Activated CD4-positive, alpha-beta T cell treated with anti-CD3 and anti-CD28 coated beads for 36 hours (primary cell): ENCODE measurements around the gene RNF213. TPM values are rescaled to one million over a fixed set of nuclear protein-coding genes. Genes with fewer than 3 reads are reported as not detected.

ENCODE experiments used
- ATAC-seq: fragments of 200-7000 bp; cut with Tn5 transposase; one replicate; pipeline ENCODE4 v1.10.0; 2021; ENCODE audit warnings: mild to moderate bottlenecking, moderate library complexity
- CTCF ChIA-PET: fragments of 350-600 bp; sonication (Branson Sonifier 250); formaldehyde crosslinking; loops from one replicate; lab custom pipeline; 2021; ENCODE audit warnings: antibody characterized with exemption; lab: Charles Lee
- POLR2A ChIA-PET: fragments of 350-600 bp; sonication (Branson Sonifier 250); formaldehyde crosslinking; loops from one replicate; lab custom pipeline; 2021; ENCODE audit warnings: antibody characterized with exemption, inconsistent platforms; lab: Charles Lee
- DNase-seq: peaks from one replicate; pipeline ENCODE4 v3.0.0-alpha.2; 2020
- H3K27ac Mint-ChIP-seq: one replicate; pipeline ENCODE4 v1.8.0; 2021; ENCODE audit warnings: mixed read lengths
- H3K27me3 Mint-ChIP-seq: one replicate; pipeline ENCODE4 v1.8.0; 2021; ENCODE audit warnings: mixed read lengths
- H3K36me3 Mint-ChIP-seq: one replicate; pipeline ENCODE4 v1.8.0; 2021; ENCODE audit warnings: low read depth, mixed read lengths
- H3K4me1 Mint-ChIP-seq: one replicate; pipeline ENCODE4 v1.8.0; 2021; ENCODE audit warnings: mixed read lengths
- H3K4me3 Mint-ChIP-seq: one replicate; pipeline ENCODE4 v1.8.0; 2021; ENCODE audit warnings: mild to moderate bottlenecking, moderate library complexity, mixed read lengths
- H3K9me3 Mint-ChIP-seq: one replicate; pipeline ENCODE4 v1.8.0; 2021; ENCODE audit warnings: low read depth, mixed read lengths
- intact Hi-C, 2 experiments: fragments of 100-400 bp; cut with DNase I in 1 of 2; cut with micrococcal nuclease in 1 of 2; formaldehyde crosslinking; loops; one replicate each; pipeline versions ENCODE4 v1.14.2 to v1.15.1; 2022 to 2024; cut with DNase I, micrococcal nuclease
- total RNA-seq, 2 experiments: library from RNA; stranded (reverse); gene quantifications; one replicate each; pipeline ENCODE4 v1.2.3, GENCODE V29; 2021

Gene RNF213
- total RNA-seq, 2 experiments from 2014 or later: 334 to 366 TPM

DNA sequence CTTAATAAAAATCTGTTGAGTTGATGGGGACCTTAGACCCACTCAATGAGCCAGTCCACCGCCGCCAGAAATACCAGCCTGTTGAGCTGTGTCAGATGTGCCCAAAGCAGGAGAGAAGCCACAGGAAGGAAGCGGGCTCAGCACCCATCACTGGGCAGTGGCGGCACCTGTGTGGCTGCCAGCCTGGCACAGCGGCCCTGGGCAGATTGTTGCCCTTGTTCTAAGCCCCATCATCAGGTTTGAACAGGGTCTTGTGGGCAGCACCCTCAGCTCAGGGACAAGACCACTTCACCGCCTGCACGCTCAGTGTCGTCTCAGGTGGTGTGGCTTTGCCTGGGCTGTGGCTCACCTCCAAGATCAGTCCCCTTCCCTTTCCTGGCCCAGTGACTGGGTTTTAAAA lies 163.6 kb downstream of the RNF213 start:
- no peak overlapping the region for H3K27ac Mint-ChIP-seq
- no peaks in the 10 kb centered on the region for H3K27me3 Mint-ChIP-seq
- ChIA-PET POLR2A (interaction anchor here (0.6 kb wide), 1 partner anchor 495 kb away, joined by 3 read pairs; no protein-coding TSS in a partner anchor), CTCF (interaction anchor here (0.6 to 2.8 kb wide), 3 partner anchors 9 to 619 kb away, joined by 3 to 14 read pairs (median 3); partner anchors contain the start of gene ENDOV)
- H3K4me3 Mint-ChIP-seq: no peak overlapping the region
- DNase-seq: no peak
- intact Hi-C loops: no loop called here
- no peak for ATAC-seq
- peaks cover 9% of the 10 kb centered on the region for H3K4me1 Mint-ChIP-seq
- H3K9me3 Mint-ChIP-seq: no peaks in the 10 kb centered on the region
- no peaks in the 10 kb centered on the region for H3K36me3 Mint-ChIP-seq

DNA sequence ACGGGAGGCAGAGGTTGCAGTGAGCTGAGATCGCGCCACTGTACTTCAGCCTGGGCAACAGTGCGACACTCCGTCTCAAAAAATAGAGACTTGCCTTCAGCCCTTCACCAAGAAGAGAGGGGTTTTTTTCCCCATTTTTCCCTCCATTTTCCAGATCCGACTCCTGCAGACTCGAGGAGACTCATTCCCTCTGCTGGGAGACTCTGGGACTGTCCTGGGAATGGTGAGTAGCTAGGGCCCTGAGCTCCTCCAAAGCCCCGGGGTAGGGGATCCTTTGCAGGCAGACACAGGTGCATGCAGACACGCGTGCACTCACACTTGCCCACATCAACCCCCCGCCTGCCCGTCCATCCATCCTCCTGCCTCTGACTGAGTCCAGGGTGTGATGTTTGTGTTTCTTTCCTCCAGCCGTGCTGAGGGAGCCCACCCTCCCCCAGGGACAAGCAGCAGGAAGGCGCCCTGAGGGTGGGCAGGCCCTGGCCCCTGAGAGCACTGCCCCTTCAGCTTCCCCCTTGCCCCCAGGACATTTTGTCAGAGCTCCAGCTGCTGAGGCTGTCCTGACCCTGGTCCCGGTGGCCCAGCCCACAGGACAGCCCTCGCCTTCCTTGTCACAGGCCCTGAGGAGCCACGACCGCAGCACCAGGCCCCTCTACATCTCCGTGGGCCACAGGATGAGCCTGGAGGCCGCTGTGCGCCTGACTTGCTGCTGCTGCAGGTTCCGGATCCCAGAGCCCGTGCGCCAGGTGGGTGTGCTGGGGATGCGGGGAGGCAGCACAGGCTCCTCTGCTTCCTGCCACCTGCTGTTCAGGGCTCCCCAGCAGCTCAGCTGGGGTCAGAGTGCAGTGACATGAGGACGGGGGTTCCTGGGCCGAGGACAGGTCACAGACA lies 164.5 kb downstream of the RNF213 start:
- H3K27ac Mint-ChIP-seq: no peak overlapping the region
- no peak overlapping the region for H3K4me3 Mint-ChIP-seq
- no peaks in the 10 kb centered on the region for H3K9me3 Mint-ChIP-seq
- DNase-seq: no peak
- H3K27me3 Mint-ChIP-seq: no peaks in the 10 kb centered on the region
- CTCF ChIA-PET: interaction anchor here (0.7 to 2.8 kb wide), 4 partner anchors 10 to 474 kb away, joined by 3 to 14 read pairs (median 4); partner anchors contain the start of gene ENDOV
- peaks cover 9% of the 10 kb centered on the region for H3K4me1 Mint-ChIP-seq
- POLR2A ChIA-PET: interaction anchor here (0.6 kb wide), 1 partner anchor 494 kb away, joined by 3 read pairs; no protein-coding TSS in a partner anchor
- no peak for ATAC-seq
- H3K36me3 Mint-ChIP-seq: no peaks in the 10 kb centered on the region
- intact Hi-C loops: no loop called here

DNA sequence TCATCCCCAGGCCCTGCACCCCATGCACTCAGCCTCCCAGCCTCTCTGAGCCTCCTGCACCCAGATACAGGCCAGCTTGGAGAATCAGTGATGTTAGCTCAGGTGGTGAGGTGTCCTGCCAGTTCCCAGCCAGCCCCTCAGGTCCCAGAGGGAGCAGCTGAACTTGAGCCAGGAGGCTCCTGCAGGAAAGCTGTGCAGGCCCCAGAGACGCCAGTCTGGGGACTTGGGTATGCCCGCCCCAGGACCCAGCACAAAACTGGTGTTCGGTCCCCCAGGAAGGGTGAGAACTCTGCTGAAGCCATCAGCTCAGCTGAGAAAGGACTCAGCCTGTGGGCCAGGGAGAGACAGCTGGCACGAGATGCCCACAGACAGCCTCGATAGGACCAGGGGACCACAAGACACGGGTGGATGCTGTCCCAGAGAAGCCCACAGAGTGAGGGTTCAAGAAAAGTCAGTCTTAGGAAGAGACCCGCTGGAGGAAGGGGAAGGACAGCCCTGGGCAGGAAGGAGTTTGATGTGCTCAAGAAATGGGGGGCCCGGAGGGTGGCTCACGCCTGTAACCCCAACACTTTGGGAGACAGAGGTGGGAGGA lies 165.3 kb downstream of the RNF213 start:
- Mint-ChIP-seq H3K4me3 (no peak overlapping the region), H3K4me1 (peaks cover 9% of the 10 kb centered on the region), H3K9me3 (no peaks in the 10 kb centered on the region), H3K27me3 (no peaks in the 10 kb centered on the region), H3K27ac (no peak overlapping the region), H3K36me3 (no peaks in the 10 kb centered on the region)
- intact Hi-C loops: loop anchor here (2.0 kb wide), 2 partner anchors 555 to 675 kb away; no protein-coding TSS in a partner anchor
- CTCF ChIA-PET: interaction anchor here (1.3 to 2.8 kb wide), 2 partner anchors 11 to 473 kb away, joined by 4 to 14 read pairs; partner anchors contain the start of gene ENDOV
- no peak for ATAC-seq
- POLR2A ChIA-PET: no interaction called here
- DNase-seq: no peak

DNA sequence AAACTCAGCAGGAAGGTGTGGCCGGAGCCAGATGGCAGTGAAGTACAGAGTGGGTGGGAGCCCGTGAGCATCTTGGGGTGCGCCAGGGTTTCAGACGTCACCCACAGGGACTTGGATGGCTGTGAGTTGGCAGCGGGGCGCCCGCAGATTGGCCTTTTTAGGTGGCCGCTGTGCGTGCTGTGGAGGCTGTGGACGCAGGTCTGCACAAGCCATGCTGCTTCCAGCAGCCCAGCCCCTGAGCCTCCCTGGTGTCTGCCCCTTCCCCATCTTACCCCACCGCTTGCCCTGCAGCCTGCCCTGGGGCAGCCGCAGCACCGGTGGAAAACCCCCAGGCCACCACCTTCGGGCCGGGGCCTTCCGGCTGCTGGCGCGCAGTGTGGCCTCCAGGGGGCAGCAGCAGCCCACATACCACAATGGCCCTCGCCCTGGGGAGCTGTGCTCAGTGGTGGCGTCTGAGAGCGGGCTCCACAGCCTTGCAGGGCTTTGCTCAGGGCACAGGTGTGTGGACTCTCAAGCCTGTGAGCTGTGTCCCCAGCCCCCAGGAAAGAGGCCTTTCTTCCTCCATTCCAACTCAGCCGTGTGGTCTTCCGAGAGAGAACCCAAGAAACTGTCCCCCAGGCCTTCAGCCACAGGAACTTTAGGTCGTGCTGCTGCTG lies 166.1 kb downstream of the RNF213 start:
- CTCF ChIA-PET: interaction anchor here (0.6 to 1.6 kb wide), 25 partner anchors 10 to 676 kb away, joined by 3 to 11 read pairs (median 4); no protein-coding TSS in a partner anchor
- H3K4me1 Mint-ChIP-seq: peaks cover 9% of the 10 kb centered on the region
- H3K36me3 Mint-ChIP-seq: no peaks in the 10 kb centered on the region
- H3K4me3 Mint-ChIP-seq: no peak overlapping the region
- no peaks in the 10 kb centered on the region for H3K9me3 Mint-ChIP-seq
- H3K27me3 Mint-ChIP-seq: no peaks in the 10 kb centered on the region
- H3K27ac Mint-ChIP-seq: no peak overlapping the region
- POLR2A ChIA-PET: interaction anchor here (0.6 kb wide), 1 partner anchor 49 kb away, joined by 3 read pairs; no protein-coding TSS in a partner anchor
- intact Hi-C loops: loop anchor here (1.0 to 2.0 kb wide), 7 partner anchors 118 to 674 kb away; partner anchors contain the start of gene RPTOR (in 1 of the 2)
- ATAC-seq (peak; percentile 99), DNase-seq (peak; percentile 93)

DNA sequence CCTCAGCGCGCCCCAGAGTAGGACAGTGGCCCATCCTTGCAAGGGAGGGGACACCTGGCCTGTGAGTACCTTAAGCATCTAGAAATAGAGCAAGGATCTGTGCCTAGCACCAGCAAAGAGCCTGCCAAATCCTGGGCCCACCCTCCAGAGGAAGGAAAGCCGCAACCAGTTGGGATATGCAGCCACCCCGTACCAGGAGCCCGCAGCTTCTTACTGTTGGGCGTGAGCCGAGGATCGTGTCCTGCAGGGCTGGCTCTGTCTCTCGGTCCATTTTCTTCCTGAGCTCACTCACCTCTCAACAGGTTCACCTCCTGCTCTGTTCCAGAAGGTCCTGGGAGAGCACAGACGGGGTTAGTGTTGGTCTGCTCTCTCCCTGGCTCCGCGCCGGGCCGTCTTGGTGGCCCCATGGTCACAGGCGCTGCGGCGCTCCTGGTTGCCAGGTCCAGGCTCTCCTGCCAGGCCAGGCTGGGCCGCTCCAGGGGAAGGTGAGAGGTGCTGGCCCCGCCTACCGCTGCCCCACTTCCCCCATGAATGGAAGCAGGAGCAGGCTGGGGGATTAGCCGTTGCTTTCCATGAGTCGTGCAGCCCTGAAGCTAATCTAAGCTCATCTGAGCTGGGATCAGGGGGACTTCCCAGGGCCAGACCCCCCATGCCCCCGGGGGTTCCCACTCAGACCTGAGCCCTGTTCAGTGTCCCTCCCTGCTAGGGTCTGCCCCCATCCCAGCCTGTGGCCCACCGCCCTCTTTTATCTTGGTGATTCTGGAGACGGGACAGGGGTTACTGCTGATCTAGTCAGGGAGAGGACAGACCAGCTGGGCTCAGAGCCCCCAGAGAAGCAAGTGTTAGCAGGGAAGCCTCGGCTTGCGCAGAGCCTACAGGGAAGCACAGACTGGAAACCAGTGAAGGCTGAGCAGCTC lies 167.0 kb downstream of the RNF213 start:
- ChIA-PET CTCF (interaction anchor here (0.6 to 1.6 kb wide), 30 partner anchors 8 to 675 kb away, joined by 3 to 11 read pairs (median 3); no protein-coding TSS in a partner anchor), POLR2A (interaction anchor here (0.6 kb wide), 1 partner anchor 48 kb away, joined by 3 read pairs; no protein-coding TSS in a partner anchor)
- DNase-seq: no peak
- Mint-ChIP-seq H3K36me3 (no peaks in the 10 kb centered on the region), H3K27me3 (no peaks in the 10 kb centered on the region), H3K9me3 (no peaks in the 10 kb centered on the region), H3K27ac (no peak overlapping the region), H3K4me3 (no peak overlapping the region), H3K4me1 (peaks cover 9% of the 10 kb centered on the region)
- intact Hi-C loops: loop anchor here (1.0 to 2.0 kb wide), 7 partner anchors 117 to 673 kb away; partner anchors contain the start of gene RPTOR (in 1 of the 2)
- no peak for ATAC-seq

DNA sequence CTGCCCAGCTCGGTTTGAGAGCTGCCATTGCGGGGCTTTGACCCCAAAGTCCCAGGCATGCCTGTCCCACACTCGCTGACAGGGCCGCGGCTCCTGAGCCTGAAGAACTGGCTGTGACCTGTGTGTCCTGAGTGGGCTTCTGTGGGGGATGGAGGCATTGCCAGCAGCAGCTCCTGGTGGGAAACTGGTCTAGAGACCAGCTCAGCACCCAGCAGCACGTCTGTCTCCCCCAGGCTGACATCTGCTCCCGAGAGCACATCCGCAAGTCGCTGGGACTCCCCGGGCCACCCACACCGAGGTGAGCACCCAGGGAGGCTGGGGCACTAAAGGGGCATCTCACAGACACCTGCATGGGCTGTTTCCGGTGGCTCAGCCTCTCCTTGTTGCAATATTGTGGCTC lies 167.7 kb downstream of the RNF213 start:
- ChIA-PET CTCF (interaction anchor here (0.6 to 1.6 kb wide), 8 partner anchors 9 to 675 kb away, joined by 3 to 5 read pairs (median 3); no protein-coding TSS in a partner anchor), POLR2A (no interaction called here)
- H3K4me3 Mint-ChIP-seq: no peak overlapping the region
- H3K9me3 Mint-ChIP-seq: no peaks in the 10 kb centered on the region
- no peak for ATAC-seq
- no peaks in the 10 kb centered on the region for H3K36me3 Mint-ChIP-seq
- peaks cover 9% of the 10 kb centered on the region for H3K4me1 Mint-ChIP-seq
- H3K27ac Mint-ChIP-seq: no peak overlapping the region
- H3K27me3 Mint-ChIP-seq: no peaks in the 10 kb centered on the region
- no peak for DNase-seq
- intact Hi-C loops: no loop called here

DNA sequence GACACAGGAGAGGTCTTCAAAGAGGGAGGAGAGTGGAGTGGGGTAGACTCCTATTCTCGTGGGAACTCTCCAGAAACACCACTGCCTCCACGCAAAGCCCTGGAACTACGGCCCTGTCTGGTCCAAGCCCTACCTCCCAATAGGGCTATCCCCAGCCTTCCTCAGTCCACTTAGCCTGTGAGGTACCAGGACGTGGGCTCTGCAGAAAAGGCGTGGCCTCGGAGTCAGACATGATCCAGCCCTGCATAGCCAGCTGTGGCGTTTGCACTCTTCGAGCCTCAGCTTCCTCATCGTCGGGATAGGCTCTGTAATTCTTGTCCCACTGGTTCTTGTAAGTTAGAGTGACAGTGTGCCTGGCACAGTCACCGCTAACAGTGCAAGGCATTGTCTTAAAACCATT lies 168.1 kb downstream of the RNF213 start:
- intact Hi-C loops: no loop called here
- DNase-seq (no peak), ATAC-seq (no peak)
- H3K27ac Mint-ChIP-seq: no peak overlapping the region
- POLR2A ChIA-PET: no interaction called here
- H3K4me3 Mint-ChIP-seq: no peak overlapping the region
- no peaks in the 10 kb centered on the region for H3K27me3 Mint-ChIP-seq
- H3K36me3 Mint-ChIP-seq: no peaks in the 10 kb centered on the region
- H3K4me1 Mint-ChIP-seq: peaks cover 9% of the 10 kb centered on the region
- no peaks in the 10 kb centered on the region for H3K9me3 Mint-ChIP-seq
- CTCF ChIA-PET: interaction anchor here (1.0 kb wide), 1 partner anchor 471 kb away, joined by 3 read pairs; no protein-coding TSS in a partner anchor

DNA sequence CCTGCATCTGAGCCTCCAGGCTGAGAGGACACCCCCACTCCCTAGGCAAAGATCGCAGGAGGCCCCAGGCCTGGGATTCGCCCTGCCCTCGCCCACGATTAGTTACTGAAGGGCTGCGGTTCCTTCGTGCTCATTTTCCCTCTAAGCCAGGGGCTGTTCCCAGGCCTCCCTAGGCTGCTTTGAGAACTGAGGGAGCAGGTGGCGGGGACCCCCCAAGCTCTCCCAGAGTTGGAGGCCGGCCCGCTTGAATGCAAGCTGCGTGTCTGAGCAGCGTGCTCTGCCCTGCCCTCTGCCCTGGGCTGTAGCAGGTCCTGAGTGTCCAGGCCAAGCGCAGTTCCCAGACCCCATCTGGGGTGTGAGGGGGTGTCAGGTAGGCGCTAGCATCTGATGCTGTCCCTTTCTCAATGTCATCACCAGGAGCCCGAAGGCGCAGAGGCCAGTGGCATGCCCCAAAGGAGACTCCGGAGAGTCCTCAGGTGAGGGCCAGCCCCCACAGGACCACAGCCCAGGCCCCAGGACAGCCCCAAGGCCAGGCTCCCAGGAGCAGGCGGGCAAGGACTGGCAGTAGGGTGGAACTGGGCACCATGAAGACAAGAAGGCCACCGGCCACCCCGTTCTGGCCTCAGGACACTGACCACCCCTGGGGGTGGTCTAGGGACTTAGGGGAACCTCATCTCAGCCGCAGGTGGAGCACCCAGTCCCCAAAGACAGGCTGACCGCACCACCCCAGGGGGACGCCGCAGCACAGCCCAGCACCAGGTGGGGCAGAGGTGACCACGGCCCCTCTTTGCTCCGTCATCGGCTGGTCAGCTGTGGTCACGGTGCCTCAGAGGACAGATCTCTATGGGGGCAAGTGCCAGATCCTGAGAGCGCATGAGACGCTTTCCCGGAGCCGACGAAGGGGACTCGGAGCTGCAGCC lies 169.0 kb downstream of the RNF213 start:
- ChIA-PET CTCF (interaction anchor here (1.2 kb wide), 1 partner anchor 541 kb away, joined by 5 read pairs; no protein-coding TSS in a partner anchor), POLR2A (no interaction called here)
- intact Hi-C loops: no loop called here
- Mint-ChIP-seq H3K4me3 (no peak overlapping the region), H3K9me3 (no peaks in the 10 kb centered on the region), H3K27ac (no peak overlapping the region), H3K4me1 (peaks cover 9% of the 10 kb centered on the region), H3K36me3 (no peaks in the 10 kb centered on the region), H3K27me3 (no peaks in the 10 kb centered on the region)
- DNase-seq (no peak), ATAC-seq (no peak)

DNA sequence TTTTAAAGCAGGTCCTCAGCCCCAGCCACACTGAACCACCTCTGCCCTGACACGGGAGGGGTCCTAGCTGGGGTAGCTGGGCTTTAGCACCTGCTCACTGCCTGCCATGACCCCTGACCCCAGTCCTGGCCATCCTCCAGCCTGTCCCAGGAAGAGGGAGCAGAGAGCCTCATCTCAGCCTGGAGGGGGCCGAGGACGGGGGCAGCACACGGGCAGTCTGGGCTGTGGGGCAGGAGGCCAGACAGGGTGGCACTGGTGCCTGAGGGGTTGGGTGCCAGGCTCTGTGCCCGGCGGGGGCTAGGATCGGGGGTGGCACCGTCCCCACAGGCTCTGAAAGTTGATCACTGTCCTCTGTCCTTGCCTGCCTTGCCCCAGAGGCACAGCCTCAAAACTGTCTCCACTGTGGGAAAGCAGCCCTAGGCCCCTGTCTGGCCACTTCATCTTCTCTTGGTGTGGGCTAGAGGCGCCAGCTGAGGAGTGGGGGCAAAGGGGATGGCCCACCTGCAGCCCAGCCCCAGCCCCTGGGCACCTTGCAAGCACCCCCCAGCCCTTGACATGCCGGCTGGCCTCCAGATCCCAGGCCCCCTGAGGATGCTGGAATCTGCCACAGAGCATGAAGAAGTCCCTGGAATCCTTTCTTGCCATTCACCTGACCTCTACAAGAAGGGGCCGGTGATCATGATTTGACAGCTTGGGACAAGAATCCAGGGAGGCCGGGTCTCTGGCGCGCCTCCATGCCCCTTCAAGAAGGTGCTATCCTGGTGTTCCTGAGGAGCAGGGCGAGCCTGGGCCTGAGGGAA lies 170.0 kb downstream of the RNF213 start:
- ChIA-PET POLR2A (no interaction called here), CTCF (interaction anchor here (1.2 kb wide), 1 partner anchor 540 kb away, joined by 5 read pairs; no protein-coding TSS in a partner anchor)
- H3K9me3 Mint-ChIP-seq: no peaks in the 10 kb centered on the region
- H3K4me3 Mint-ChIP-seq: no peak overlapping the region
- intact Hi-C loops: no loop called here
- H3K27me3 Mint-ChIP-seq: no peaks in the 10 kb centered on the region
- DNase-seq (no peak), ATAC-seq (no peak)
- H3K4me1 Mint-ChIP-seq: peaks cover 9% of the 10 kb centered on the region
- H3K27ac Mint-ChIP-seq: no peak overlapping the region
- no peaks in the 10 kb centered on the region for H3K36me3 Mint-ChIP-seq
